HFF-Myc (cell line): Measurements from ENCODE around the gene MYO3B.

Experiments
- DNase-seq: peaks from one replicate; pipeline ENCODE4 v3.0.0-alpha.2; 2011; ENCODE audit warnings: low read depth; ENCODE audit errors: extremely low read depth
- H3K4me3 ChIP-seq: replicated peaks from 2 replicates; pipeline ENCODE4 v1.5.1; 2011; ENCODE audit warnings: low read depth, mild to moderate bottlenecking, control low read depth, low read length
- CTCF ChIP-seq: IDR thresholded peaks from 2 replicates; pipeline ENCODE4 v1.5.1; 2012; ENCODE audit warnings: mild to moderate bottlenecking, low read depth, low read length, control low read depth; ENCODE audit errors: missing control alignments

The MYO3B gene

GRCh38 chr2:170639635-170640034 is 461.7 kb downstream of the MYO3B start:
- TF ChIP-seq CTCF: no peak
- DNase-seq: no peak
- no peak overlapping the region for H3K4me3 ChIP-seq

- DNase-seq: no peak
- no peak for TF ChIP-seq CTCF
- no peak overlapping the region for H3K4me3 ChIP-seq
Observed at GRCh38 chr2:170641961-170642360, 464.0 kb downstream of the MYO3B start.

GRCh38 chr2:170643346-170643745 is 465.4 kb downstream of the MYO3B start:
- no peak for DNase-seq
- TF ChIP-seq CTCF: no peak

GRCh38 chr2:170647741-170648436 is 469.9 kb downstream of the MYO3B start:
- DNase-seq: no peak
- no peak for TF ChIP-seq CTCF
- no peak overlapping the region for H3K4me3 ChIP-seq

More at GRCh38 chr2:170643346-170643745, 465.4 kb downstream of the MYO3B start:
- H3K4me3 ChIP-seq: no peak overlapping the region

- TF ChIP-seq CTCF: no peak
- no peak for DNase-seq
- no peak overlapping the region for H3K4me3 ChIP-seq
Observed at GRCh38 chr2:170651624-170652325, 473.8 kb downstream of the MYO3B start.

- no peak overlapping the region for H3K4me3 ChIP-seq
- DNase-seq: no peak
Observed at GRCh38 chr2:170652637-170653417, 474.9 kb downstream of the MYO3B start.

More at GRCh38 chr2:170652637-170653417, 474.9 kb downstream of the MYO3B start:
- no peak for TF ChIP-seq CTCF
